ENCODE measurements around the gene UMODL1. TPM values are rescaled to one million over a fixed set of nuclear protein-coding genes. Genes with fewer than 3 reads are reported as not detected.

Gene UMODL1
- total RNA-seq, 5 donors from 2014 or later (not counting 1 experiment from before 2014, with no cell fraction given) = 0.16 to 0.99 (median 0.82) TPM

- Mint-ChIP-seq H3K27ac (peak overlapping the region; percentile 97 to 98), H3K4me3 (peak overlapping the region; percentile 62 to 74 (median 62)), H3K9me3 (peaks cover 0 to 9% (median 0%) of the 10 kb centered on the region in 3 donors), H3K36me3 (no peaks in the 10 kb centered on the region), H3K4me1 (peaks cover 76 to 80% (median 79%) of the 10 kb centered on the region in 3 donors), H3K27me3 (no peaks in the 10 kb centered on the region)
- Histone ChIP-seq H3K36me3 (ENCODE audit: control insufficient read depth in 2 of 2, extremely low read depth in 1 of 2, insufficient read depth in 1 of 2, low read length in 1 of 2) (no peaks in the 10 kb centered on the region), H3K4me3 (ENCODE audit: control insufficient read depth in 1 of 2, extremely low read depth in 1 of 2, low read length in 1 of 2) (peak overlapping the region; percentile 6 to 11), H3K27ac (ENCODE audit: low read length) (peak overlapping the region; percentile 75), H3K27me3 (replicated peaks in 1 of 2; ENCODE audit: control insufficient read depth in 2 of 2, extremely low read depth in 1 of 2, insufficient read depth in 2 of 2, low read length in 1 of 2) (no peaks in the 10 kb centered on the region), H3K4me1 (ENCODE audit: control insufficient read depth in 1 of 2, extremely low read depth in 1 of 2, insufficient read depth in 2 of 2, low read length in 2 of 2) (peaks cover 66 to 89% of the 10 kb centered on the region in 2 experiments), H3K9me3 (no peaks in the 10 kb centered on the region)
- ATAC-seq (replicated peaks in 1 of 4) (peak; percentile 94 to 95 (median 95)), DNase-seq (peak; percentile 52 to 92 (median 78))
- 0% methylated on average over 4 of the region's 8 CpGs for WGBS (ENCODE audit: insufficient coverage)
- ChIA-PET CTCF (interaction anchor here (0.6 to 2.1 kb wide), 12 partner anchors 11 to 405 kb away, joined by 3 to 11 read pairs (median 3); partner anchors contain the start of gene ABCG1 (in 1 of the 2)), POLR2A (interaction anchor here (0.8 to 1.7 kb wide), 4 partner anchors 32 to 51 kb away, joined by 4 to 20 read pairs (median 7); no protein-coding TSS in a partner anchor)
These were observed 117.0 kb downstream of the UMODL1 start for GRCh38 chr21:42187976-42188653.

GRCh38 chr21:42188663-42189062 lies 117.5 kb downstream of the UMODL1 start:
- Mint-ChIP-seq H3K27ac (peak overlapping the region; percentile 97 to 98), H3K36me3 (no peaks in the 10 kb centered on the region), H3K4me3 (peak overlapping the region; percentile 62 to 74 (median 62)), H3K27me3 (no peaks in the 10 kb centered on the region), H3K9me3 (peaks cover 0 to 9% (median 0%) of the 10 kb centered on the region in 3 donors), H3K4me1 (peaks cover 82 to 85% (median 84%) of the 10 kb centered on the region in 3 donors)
- POLR2A ChIA-PET = interaction anchor here (0.8 to 1.7 kb wide), 4 partner anchors 32 to 50 kb away, joined by 4 to 20 read pairs (median 7); no protein-coding TSS in a partner anchor
- Histone ChIP-seq H3K4me3 (ENCODE audit: control insufficient read depth in 1 of 2, extremely low read depth in 1 of 2, low read length in 1 of 2) (no peak overlapping the region), H3K9me3 (no peaks in the 10 kb centered on the region), H3K27me3 (replicated peaks in 1 of 2; ENCODE audit: control insufficient read depth in 2 of 2, extremely low read depth in 1 of 2, insufficient read depth in 2 of 2, low read length in 1 of 2) (no peaks in the 10 kb centered on the region), H3K36me3 (ENCODE audit: control insufficient read depth in 2 of 2, extremely low read depth in 1 of 2, insufficient read depth in 1 of 2, low read length in 1 of 2) (no peaks in the 10 kb centered on the region), H3K4me1 (ENCODE audit: control insufficient read depth in 1 of 2, extremely low read depth in 1 of 2, insufficient read depth in 2 of 2, low read length in 2 of 2) (peaks cover 71 to 89% of the 10 kb centered on the region in 2 experiments), H3K27ac (ENCODE audit: low read length) (peak overlapping the region; percentile 75)
- 25% methylated on average over 2 of the region's 4 CpGs for WGBS (ENCODE audit: insufficient coverage)
- ATAC-seq (replicated peaks in 1 of 4) (no peak), DNase-seq (no peak)
- CTCF ChIA-PET = interaction anchor here (0.6 to 2.1 kb wide), 12 partner anchors 12 to 404 kb away, joined by 3 to 11 read pairs (median 3); partner anchors contain the start of gene ABCG1 (in 1 of the 2)

DNA sequence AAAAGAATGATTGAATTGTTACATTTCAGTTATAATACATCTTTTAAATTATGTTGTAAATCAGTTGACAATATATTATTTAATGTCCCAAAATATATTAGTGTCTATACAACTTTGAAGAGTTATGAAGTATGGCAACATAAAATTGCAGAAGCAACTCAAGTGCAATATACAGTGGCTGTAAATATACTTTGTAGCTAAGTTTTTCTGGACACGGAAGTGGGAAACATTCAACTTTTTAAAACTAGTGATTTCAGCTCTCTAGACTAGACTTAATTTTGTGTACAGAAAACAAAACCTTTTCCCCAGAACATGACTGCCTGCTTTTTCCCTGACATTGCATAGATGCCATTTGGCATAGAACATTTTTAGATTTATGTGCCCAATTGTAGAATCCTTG lies 118.3 kb downstream of the UMODL1 start:
- POLR2A ChIA-PET = interaction anchor here in 1 of 2 donors (1.7 kb wide), 1 partner anchor 31 kb away, joined by 20 read pairs; no protein-coding TSS in a partner anchor
- H3K36me3 Mint-ChIP-seq = no peaks in the 10 kb centered on the region
- H3K36me3 ChIP-seq (ENCODE audit: control insufficient read depth in 2 of 2, extremely low read depth in 1 of 2, insufficient read depth in 1 of 2, low read length in 1 of 2) = no peaks in the 10 kb centered on the region
- no peak for ATAC-seq (replicated peaks in 1 of 4)
- no peak for DNase-seq
- peak overlapping the region in 1 of 3 donors; percentile 62 for H3K4me3 Mint-ChIP-seq
- H3K27ac ChIP-seq (ENCODE audit: low read length) = peak overlapping the region; percentile 4
- CTCF ChIA-PET = interaction anchor here (1.1 to 2.1 kb wide), 4 partner anchors 44 to 69 kb away, joined by 3 to 11 read pairs (median 6); no protein-coding TSS in a partner anchor
- peaks cover 0 to 9% (median 0%) of the 10 kb centered on the region in 3 donors for H3K9me3 Mint-ChIP-seq
- peaks cover 90 to 91% (median 90%) of the 10 kb centered on the region in 3 donors for H3K4me1 Mint-ChIP-seq
- no CpG with 5 or more reads among the region's 1 CpG for WGBS (ENCODE audit: insufficient coverage)
- H3K27me3 ChIP-seq (replicated peaks in 1 of 2; ENCODE audit: control insufficient read depth in 2 of 2, extremely low read depth in 1 of 2, insufficient read depth in 2 of 2, low read length in 1 of 2) = no peaks in the 10 kb centered on the region
- peaks cover 70 to 91% of the 10 kb centered on the region in 2 experiments for H3K4me1 ChIP-seq (ENCODE audit: control insufficient read depth in 1 of 2, extremely low read depth in 1 of 2, insufficient read depth in 2 of 2, low read length in 2 of 2)
- H3K27ac Mint-ChIP-seq = peak overlapping the region in 1 of 2 donors; percentile 16
- no peak overlapping the region for H3K4me3 ChIP-seq (ENCODE audit: control insufficient read depth in 1 of 2, extremely low read depth in 1 of 2, low read length in 1 of 2)
- no peaks in the 10 kb centered on the region for H3K27me3 Mint-ChIP-seq
- H3K9me3 ChIP-seq = no peaks in the 10 kb centered on the region

GRCh38 chr21:42189860-42190485 lies 118.9 kb downstream of the UMODL1 start:
- Histone ChIP-seq H3K4me1 (ENCODE audit: control insufficient read depth in 1 of 2, extremely low read depth in 1 of 2, insufficient read depth in 2 of 2, low read length in 2 of 2) (peaks cover 69 to 91% of the 10 kb centered on the region in 2 experiments), H3K27ac (ENCODE audit: low read length) (peak overlapping the region; percentile 4), H3K9me3 (no peaks in the 10 kb centered on the region), H3K27me3 (replicated peaks in 1 of 2; ENCODE audit: control insufficient read depth in 2 of 2, extremely low read depth in 1 of 2, insufficient read depth in 2 of 2, low read length in 1 of 2) (no peaks in the 10 kb centered on the region), H3K4me3 (ENCODE audit: control insufficient read depth in 1 of 2, extremely low read depth in 1 of 2, low read length in 1 of 2) (no peak overlapping the region), H3K36me3 (ENCODE audit: control insufficient read depth in 2 of 2, extremely low read depth in 1 of 2, insufficient read depth in 1 of 2, low read length in 1 of 2) (no peaks in the 10 kb centered on the region)
- CTCF ChIA-PET = interaction anchor here (1.1 to 1.7 kb wide), 2 partner anchors 44 to 69 kb away, joined by 3 to 4 read pairs; no protein-coding TSS in a partner anchor
- H3K27ac Mint-ChIP-seq = peak overlapping the region in 1 of 2 donors; percentile 16
- H3K4me1 Mint-ChIP-seq = peaks cover 88 to 93% (median 90%) of the 10 kb centered on the region in 3 donors
- 89% methylated on average over 8 of the region's 11 CpGs for WGBS (ENCODE audit: insufficient coverage)
- H3K27me3 Mint-ChIP-seq = no peaks in the 10 kb centered on the region
- H3K36me3 Mint-ChIP-seq = no peaks in the 10 kb centered on the region
- ATAC-seq (replicated peaks in 1 of 4) = no peak
- H3K4me3 Mint-ChIP-seq = peak overlapping the region in 1 of 3 donors; percentile 50
- DNase-seq = peak in 8 of 35 experiments; percentile 13 to 43 (median 16)
- peaks cover 0 to 9% (median 0%) of the 10 kb centered on the region in 3 donors for H3K9me3 Mint-ChIP-seq
- POLR2A ChIA-PET = no interaction called here

DNA sequence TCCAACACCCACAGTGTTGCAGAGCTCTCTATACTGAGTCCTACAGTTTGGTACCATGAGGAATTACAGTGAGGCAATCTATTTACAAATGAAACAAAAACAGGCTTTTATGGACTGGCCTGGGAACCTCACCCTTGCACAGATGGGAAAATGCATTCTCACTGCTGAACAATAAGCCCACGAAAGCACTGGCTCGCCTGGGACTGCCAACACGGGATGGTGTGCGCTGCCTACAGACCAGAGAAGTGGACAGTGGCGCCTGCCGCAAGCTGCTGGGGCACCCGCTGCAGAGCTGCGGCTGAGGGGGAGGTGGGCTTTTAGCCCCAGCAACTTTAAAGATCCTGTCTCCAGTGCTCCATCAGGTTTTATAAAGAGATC lies 119.4 kb downstream of the UMODL1 start:
- no peak for DNase-seq
- no peaks in the 10 kb centered on the region for H3K36me3 Mint-ChIP-seq
- H3K4me1 ChIP-seq (ENCODE audit: control insufficient read depth in 1 of 2, extremely low read depth in 1 of 2, insufficient read depth in 2 of 2, low read length in 2 of 2) = peaks cover 68 to 96% of the 10 kb centered on the region in 2 experiments
- no peaks in the 10 kb centered on the region for H3K27me3 Mint-ChIP-seq
- CTCF ChIA-PET = interaction anchor here in 1 of 2 donors (1.7 kb wide), 1 partner anchor 45 kb away, joined by 4 read pairs; no protein-coding TSS in a partner anchor
- WGBS (ENCODE audit: insufficient coverage) = 95% methylated on average over 8 of the region's 8 CpGs
- peak overlapping the region in 1 of 2 donors; percentile 28 for H3K27ac Mint-ChIP-seq
- H3K4me3 ChIP-seq (ENCODE audit: control insufficient read depth in 1 of 2, extremely low read depth in 1 of 2, low read length in 1 of 2) = no peak overlapping the region
- POLR2A ChIA-PET = interaction anchor here in 1 of 2 donors (0.6 kb wide), 1 partner anchor 23 kb away, joined by 4 read pairs; no protein-coding TSS in a partner anchor
- H3K36me3 ChIP-seq (ENCODE audit: control insufficient read depth in 2 of 2, extremely low read depth in 1 of 2, insufficient read depth in 1 of 2, low read length in 1 of 2) = no peaks in the 10 kb centered on the region
- peak overlapping the region in 1 of 3 donors; percentile 50 for H3K4me3 Mint-ChIP-seq
- H3K4me1 Mint-ChIP-seq = peaks cover 86 to 90% (median 89%) of the 10 kb centered on the region in 3 donors
- no peak overlapping the region for H3K27ac ChIP-seq (ENCODE audit: low read length)
- no peaks in the 10 kb centered on the region for H3K9me3 ChIP-seq
- no peaks in the 10 kb centered on the region for H3K27me3 ChIP-seq (replicated peaks in 1 of 2; ENCODE audit: control insufficient read depth in 2 of 2, extremely low read depth in 1 of 2, insufficient read depth in 2 of 2, low read length in 1 of 2)
- no peak for ATAC-seq (replicated peaks in 1 of 4)
- peaks cover 0 to 8% (median 0%) of the 10 kb centered on the region in 3 donors for H3K9me3 Mint-ChIP-seq

All from T-cell (primary cell).